NAMALWA (cell line): ENCODE measurements around the gene BNIP3.

ENCODE experiments used
- DNase-seq: peaks from one replicate; pipeline ENCODE4 v3.0.0-alpha.2; 2015; ENCODE audit warnings: low spot score

The BNIP3 gene

DNA sequence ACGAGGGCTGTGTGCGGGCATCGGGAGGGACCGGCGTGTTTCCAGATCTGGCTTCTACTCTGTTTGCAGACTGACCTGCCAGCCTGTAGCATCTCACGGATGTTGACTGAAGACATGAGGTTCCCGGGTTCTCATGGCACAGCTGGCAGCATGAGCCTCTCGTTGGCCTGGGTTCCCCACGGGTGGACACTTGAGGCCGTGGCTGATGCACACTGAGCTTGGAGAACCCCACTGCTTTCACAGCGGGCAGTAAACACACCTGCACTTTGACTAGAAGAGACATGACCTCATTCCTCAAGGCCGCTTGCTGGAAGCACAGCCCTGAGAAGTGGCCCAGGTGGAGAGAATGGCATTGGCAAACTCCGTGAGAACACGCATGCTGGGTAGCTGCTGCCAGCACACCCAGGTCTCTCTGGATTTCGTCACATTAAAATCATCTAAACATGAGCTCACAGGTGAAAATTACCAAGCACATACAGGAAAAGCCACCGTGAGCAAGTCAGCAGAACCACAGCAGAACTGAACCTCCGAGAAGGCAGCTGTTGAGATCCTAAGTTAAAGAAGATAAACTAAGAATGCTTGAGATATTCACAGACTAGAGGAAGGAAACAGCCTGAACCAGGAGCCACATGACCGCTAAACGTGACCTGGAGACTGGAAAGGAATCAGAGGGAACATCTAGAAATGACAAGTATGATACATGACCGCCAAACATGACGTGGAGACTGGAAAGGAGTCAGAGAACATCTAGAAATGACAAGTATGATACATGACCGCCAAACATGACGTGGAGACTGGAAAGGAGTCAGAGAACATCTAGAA is 32.5 kb downstream of the BNIP3 start:
- no peak for DNase-seq

GRCh38 chr10:131948501-131948900 is 33.2 kb downstream of the BNIP3 start:
- DNase-seq: no peak

DNA sequence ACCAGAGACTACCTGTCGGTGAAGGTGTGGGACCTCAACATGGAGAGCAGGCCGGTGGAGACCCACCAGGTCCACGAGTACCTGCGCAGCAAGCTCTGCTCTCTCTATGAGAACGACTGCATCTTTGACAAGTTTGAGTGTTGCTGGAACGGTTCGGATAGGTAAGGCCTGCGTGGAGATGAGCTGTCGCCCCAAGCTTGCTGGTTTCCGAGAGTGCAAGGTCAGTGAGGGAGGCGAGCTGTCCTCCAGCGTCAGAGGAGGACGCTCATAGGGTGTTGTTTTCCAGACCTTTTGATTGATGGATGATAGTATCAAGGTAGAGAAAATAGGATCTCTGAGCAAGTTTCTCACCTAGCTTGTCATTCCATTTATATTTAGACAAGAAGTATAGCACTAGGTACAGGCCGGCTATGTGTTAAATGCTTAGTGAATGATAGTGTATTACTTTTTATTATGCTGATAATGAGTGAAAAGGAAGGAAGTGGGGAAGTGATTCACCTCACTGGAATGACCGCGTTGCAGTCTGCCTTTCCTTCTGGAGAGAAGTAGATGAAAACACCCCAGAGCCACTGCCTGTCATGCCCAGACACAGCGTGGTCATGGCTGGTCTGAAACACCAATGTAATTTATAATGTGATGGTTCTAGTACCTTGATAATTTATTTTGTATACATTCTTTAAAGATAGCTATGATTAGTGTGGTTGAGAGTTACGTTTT is 33.9 kb downstream of the BNIP3 start:
- DNase-seq: no peak

DNA sequence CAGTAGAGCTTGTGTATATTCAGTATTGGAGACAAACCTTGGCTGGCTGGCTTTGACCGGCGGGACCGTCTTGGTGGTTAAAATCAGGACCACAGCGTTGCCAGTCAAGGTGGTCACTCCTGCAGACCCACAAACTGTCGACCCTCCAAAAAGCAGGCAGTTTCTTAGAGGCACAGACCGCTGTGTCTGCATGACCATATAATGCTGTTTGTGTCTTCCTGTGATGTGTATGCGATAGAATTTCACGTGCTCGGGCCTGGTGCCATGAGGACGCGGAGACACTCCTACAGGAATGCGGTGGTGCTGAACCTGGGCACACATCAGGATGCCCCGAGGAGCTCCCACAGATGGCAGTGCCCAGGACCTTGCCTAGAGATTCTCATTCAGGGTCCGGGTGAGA is 34.8 kb downstream of the BNIP3 start:
- DNase-seq: no peak

DNA sequence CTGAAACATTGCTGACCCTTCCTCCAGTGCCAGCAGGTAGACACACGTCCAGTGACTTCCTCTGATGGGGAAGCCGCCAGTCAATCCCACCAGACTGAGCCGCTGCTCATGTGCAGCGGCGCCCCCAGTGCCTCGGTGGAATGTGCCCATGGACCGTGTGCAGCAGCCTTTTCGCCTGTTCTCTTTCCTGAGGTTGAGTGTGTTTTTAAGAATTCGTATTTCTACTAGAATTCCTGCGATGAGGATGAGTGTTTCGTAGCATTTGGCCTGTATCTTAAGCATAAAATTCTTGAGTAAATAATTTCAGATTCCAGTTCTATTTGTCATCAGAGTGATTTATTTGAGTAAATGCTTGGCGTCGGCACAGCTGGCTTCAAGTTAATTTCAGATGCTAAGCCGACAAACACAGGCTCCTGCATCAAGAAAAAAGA is 35.4 kb downstream of the BNIP3 start:
- no peak for DNase-seq

- no peak for DNase-seq
Measured at GRCh38 chr10:131944976-131945695, 36.6 kb downstream of the BNIP3 start.

- no peak for DNase-seq
Measured at GRCh38 chr10:131944412-131944811, 37.3 kb downstream of the BNIP3 start.

DNA sequence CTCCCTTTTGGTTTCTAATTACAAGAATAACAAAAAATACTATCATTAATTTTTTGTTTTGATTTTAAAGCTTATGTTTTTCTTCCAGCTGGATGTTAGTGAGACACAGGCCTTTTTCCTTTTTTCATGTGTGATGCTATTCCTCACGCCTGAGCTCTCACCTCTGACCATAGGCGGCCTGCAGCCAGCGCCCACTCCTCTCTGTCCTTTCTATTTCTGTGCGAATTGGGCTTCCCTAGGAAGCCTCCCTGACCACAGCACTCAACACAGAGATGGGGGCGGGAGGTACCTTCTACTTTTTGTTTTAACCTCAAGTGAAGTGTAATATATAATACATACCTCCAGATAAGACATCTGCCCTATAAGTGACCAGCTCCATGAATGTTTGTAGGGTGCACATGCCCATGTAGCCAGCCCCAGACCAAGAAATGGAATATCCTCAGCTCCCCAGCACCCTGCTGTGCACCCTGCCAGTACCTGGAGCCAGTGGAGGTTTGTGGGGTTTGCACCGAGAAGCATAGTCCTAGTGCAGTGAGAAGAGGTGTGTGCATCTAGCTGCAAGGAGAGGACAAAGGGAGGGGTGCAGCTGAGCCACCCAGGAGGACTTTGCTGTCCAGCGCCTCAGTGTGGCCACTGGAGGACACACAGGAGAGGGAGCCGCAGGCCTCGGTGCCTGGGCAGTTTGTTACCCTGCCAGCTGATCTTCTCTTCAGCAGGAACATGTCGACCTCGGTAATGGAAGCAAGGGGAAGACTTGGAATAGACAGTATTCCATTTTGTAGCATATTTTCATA is 38.5 kb downstream of the BNIP3 start:
- no peak for DNase-seq

GRCh38 chr10:131942455-131942854 is 39.3 kb downstream of the BNIP3 start:
- no peak for DNase-seq

DNA sequence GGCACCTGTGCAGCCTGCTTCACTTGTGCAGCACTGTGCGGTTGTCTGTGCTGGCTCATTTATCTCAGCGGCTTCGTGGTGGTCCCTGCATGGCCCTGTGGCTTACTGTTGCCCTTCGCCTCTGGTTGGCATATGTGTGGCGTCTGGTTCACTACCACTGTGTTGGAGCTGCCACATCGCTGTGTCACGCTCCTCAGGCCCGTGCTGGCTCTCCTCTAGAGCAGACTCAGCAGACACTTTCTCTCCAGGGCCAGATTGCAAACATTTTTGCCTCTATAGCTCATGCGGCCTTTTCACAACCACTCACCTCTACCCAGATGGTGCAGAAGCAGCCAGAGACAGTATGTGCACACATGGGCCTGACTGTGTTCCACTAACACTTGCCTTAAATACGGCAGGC is 43.0 kb downstream of the BNIP3 start:
- DNase-seq: no peak

GRCh38 chr10:131937836-131938235 is 43.9 kb downstream of the BNIP3 start:
- DNase-seq: no peak

DNA sequence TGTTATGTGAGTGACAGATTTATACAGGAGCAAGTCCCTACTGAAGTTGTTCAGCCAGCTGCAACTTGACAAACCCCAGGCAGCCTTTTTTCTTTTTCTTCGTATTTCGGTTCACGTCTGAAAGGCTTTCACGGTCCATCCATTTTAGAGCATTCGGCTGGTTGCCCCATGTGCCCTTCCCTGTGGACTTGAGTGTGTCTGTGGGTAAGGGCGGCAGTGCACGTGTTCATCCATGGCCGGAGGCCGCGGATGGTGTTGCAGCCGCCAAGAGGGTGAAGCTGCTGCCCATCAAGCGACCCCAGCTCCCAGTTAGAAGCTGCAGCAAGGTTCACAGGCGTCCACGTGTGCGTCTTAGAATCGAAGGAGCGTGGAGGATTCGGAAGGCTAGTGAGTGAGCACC is 45.0 kb downstream of the BNIP3 start:
- DNase-seq: no peak

DNA sequence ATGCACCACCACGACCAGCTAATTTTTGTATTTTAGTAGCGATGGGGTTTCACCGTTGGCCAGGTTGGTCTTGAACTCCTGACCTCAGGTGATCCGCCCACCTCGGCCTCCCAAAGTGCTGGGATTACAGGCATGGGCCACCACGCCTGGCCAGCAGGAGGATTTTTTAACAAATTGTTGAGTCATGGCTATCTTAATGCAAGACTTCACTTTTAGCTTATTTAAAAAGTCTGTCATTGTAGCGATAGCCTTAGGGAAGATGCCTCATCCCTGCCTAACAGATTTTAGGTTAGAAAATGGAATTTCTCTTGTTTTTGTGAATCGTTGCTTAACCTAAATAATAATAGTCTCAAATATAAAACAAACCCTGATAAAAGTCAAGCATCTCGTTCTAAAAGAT is 45.4 kb downstream of the BNIP3 start:
- no peak for DNase-seq

- DNase-seq: no peak
Measured at GRCh38 chr10:131935260-131935659, 46.5 kb downstream of the BNIP3 start.

DNA sequence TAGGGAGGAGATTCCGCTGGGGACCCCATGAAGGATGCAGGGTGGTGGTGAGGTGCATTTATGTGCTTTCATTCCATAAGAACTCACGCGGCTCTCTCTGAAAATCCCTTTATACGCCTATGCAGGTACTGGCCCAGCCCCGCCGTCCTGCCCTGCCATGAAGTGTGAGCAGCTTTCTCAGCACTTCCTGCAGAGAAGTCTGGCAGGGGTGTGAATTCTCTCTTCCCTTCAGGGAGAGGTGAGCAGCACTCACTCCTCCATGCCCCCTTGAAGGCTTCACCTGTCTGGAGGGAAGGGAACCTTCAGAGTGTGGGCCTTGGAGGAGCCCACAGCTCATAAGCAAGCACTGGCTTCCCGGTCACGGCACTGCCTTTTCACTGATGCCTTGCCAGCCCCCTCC is 47.0 kb downstream of the BNIP3 start:
- no peak for DNase-seq

- DNase-seq: no peak
Measured at GRCh38 chr10:131933696-131934086, 48.0 kb downstream of the BNIP3 start.

GRCh38 chr10:131933016-131933695 is 48.6 kb downstream of the BNIP3 start:
- DNase-seq: no peak

DNA sequence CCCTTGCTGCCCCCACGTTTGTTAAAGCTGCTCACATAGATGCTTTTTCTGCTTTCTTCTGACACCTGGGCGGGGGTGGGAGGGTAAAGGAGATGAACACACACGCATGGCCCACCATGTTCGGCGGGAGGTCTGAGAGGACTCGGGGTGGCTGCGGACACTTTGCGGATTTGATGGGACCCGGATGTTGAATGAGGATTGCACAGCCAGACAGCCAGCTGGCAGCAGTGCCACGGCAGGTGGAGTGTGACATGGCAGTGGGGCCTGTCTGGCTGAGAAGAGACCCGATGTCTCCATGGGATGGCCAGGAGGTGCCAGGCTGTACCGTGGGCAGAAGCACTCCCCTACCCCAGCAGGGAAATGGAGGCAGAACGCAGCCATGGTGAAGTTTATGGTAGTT is 49.7 kb downstream of the BNIP3 start:
- no peak for DNase-seq

DNA sequence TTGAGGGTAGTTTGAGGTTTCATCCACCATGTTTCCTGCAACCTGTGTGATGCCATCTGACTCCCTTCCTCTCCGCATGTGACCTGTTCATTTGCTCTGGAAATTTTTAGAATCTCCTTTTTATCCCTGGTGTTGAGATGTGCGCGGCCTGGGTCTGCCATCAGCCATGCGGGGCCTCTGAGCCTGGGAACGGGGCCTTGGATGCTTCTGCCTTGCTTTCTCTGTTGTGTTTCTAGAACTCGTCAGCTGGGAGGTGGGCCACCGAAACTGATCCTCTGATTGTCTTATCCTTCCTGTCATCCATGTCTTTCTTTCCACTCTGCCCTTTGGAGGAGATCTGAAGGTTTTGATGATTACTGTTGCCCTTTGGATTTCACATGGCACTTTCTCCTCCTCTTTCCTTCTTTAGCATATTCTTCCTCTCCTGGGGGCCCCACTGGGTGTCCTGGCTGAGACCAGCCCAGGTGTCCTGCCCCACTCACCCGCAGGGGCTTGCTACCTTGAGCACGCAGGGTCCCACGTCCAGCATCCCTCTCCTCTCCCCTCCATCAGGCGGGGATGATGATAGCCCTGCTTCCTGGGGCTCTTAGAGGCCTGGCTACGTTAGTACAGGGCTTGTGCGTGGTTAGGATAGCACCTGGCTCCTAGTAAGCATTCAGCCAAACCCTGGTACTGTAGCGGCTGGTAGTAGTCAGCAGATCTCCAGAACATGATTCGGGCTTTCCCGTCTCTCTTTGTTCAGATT is 51.0 kb downstream of the BNIP3 start:
- no peak for DNase-seq

- no peak for DNase-seq
Measured at GRCh38 chr10:131930150-131930549, 51.6 kb downstream of the BNIP3 start.
